ENCODE data around the gene SUMF1.
A peak's percentile ranks its signal among the peaks of the same experiment; 100 is the strongest.

Gene SUMF1

GRCh38 chr3:4392992-4393391 lies 74.1 kb downstream of the SUMF1 start:
- peaks cover 10 to 70% (median 23%) of the 10 kb centered on the region in 10 experiments for H3K4me1 ChIP-seq
- H3K9ac ChIP-seq: no peak overlapping the region
- peaks cover 0 to 38% (median 17%) of the 10 kb centered on the region in 11 experiments; a peak in 17 of 22 replicates for H3K36me3 ChIP-seq
- H3K27ac ChIP-seq: peak overlapping the region in 8 of 11 experiments; percentile 2 to 72 (median 60); a peak in 11 of 22 replicates
- H3K27me3 ChIP-seq: no peaks in the 10 kb centered on the region
- H3K9me3 ChIP-seq (replicated peaks in 1 of 11): peaks cover 0 to 16% (median 8%) of the 10 kb centered on the region in 11 experiments; a peak in 12 of 22 replicates
- H3K4me2 ChIP-seq: peak overlapping the region in 6 of 11 experiments; percentile 1 to 88 (median 64); a peak in 7 of 22 replicates
- no peaks in the 10 kb centered on the region; a peak in 1 of 22 replicates for H4K20me1 ChIP-seq
- TF ChIP-seq Cebpa-rat (IDR thresholded peaks at IDR 0.05): no peak
- H3K4me3 ChIP-seq: no peak overlapping the region

DNA sequence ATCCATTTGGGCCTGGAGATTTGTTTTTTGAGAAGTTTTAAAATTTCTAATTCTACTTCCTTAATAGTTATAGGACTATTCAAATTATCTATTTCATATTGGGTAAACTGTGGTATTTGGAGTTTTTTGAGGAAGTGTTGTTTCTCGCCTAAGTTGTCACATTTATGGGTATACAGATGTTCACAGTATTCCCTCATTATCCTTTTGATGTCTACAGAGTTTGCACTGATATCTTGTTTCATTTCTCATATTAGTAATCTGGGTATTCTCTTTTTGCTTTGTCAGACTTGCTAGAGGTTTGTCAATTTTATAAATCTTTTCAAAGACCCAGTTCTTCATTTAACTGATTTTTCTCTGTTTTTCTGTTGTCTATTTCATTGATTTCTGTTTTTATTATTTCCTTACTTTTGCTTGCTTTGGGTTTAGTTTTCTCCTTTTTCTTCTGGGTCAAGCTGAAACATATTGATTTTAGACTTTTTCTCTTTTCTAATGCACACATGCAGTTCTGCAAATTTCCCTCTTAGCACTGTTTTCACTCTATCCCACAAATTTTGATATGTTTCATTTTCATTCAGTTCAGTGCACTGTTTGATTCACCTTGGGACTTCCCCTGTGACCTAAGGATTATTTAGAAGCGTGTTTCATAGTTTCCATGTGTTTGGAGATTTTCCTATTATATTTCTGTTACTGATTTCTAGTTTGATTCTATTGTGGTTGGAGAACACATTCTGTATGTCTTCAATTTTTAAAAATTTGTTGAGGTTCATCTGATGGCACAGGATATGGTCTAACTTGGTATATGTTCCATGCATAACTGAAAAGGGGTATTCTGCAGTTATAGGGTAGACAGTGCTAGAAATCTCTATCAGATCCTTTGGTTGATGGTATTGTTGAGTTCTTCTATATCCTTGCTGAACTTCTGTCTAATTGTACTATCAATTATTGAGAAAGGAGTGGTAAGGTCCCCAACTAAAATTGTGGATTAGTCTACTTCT lies 79.6 kb downstream of the SUMF1 start:
- no peaks in the 10 kb centered on the region for H3K27me3 ChIP-seq
- no peaks in the 10 kb centered on the region for H4K20me1 ChIP-seq
- H3K9me3 ChIP-seq (replicated peaks in 1 of 11): peaks cover 0 to 16% (median 8%) of the 10 kb centered on the region in 11 experiments; a peak in 12 of 22 replicates
- no peak for TF ChIP-seq Cebpa-rat (IDR thresholded peaks at IDR 0.05)
- peaks cover 0 to 26% (median 0%) of the 10 kb centered on the region in 10 experiments; a peak in 5 of 20 replicates for H3K4me1 ChIP-seq
- H3K4me2 ChIP-seq: peak overlapping the region in 2 of 11 experiments; percentile 57 to 67; a peak in 4 of 22 replicates
- peaks cover 0 to 24% (median 10%) of the 10 kb centered on the region in 11 experiments; a peak in 17 of 22 replicates for H3K36me3 ChIP-seq
- H3K27ac ChIP-seq: no peak overlapping the region
- no peak overlapping the region for H3K9ac ChIP-seq
- H3K4me3 ChIP-seq: no peak overlapping the region

DNA sequence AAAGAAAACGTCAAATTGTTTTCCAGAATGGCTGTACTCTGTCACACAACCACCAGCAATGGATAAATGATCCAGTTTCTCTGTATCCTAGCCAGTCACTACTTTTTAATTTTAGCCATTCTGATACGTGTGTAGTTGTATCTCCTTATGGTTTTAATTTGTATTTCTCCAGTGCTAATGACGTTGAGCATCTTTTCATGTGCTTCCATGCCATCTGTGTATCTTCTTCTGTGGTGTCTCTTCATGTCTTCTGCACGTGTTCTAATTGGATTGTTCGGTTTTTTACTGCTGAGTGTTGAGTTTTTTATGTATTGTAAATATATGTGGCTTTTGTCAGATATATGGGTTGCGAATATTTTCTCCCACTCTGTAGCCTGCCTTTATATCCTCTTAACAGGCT lies 81.9 kb downstream of the SUMF1 start:
- TF ChIP-seq Cebpa-rat (IDR thresholded peaks at IDR 0.05): no peak
- Histone ChIP-seq H3K27ac (no peak overlapping the region), H3K4me2 (no peak overlapping the region), H3K4me1 (peaks cover 0 to 26% (median 0%) of the 10 kb centered on the region in 10 experiments; a peak in 5 of 20 replicates), H3K27me3 (no peaks in the 10 kb centered on the region), H3K36me3 (peaks cover 0 to 16% (median 2%) of the 10 kb centered on the region in 11 experiments; a peak in 7 of 22 replicates), H3K9me3 (replicated peaks in 1 of 11) (peaks cover 0 to 7% (median 2%) of the 10 kb centered on the region in 11 experiments; a peak in 13 of 22 replicates), H3K9ac (no peak overlapping the region), H4K20me1 (no peaks in the 10 kb centered on the region), H3K4me3 (no peak overlapping the region)

GRCh38 chr3:4380013-4380412 lies 87.1 kb downstream of the SUMF1 start:
- no peak for TF ChIP-seq Cebpa-rat (IDR thresholded peaks at IDR 0.05)
- no peaks in the 10 kb centered on the region for H3K27me3 ChIP-seq

GRCh38 chr3:4376499-4376898 lies 90.6 kb downstream of the SUMF1 start:
- Histone ChIP-seq H3K27me3 (no peaks in the 10 kb centered on the region), H3K4me1 (no peaks in the 10 kb centered on the region), H3K4me3 (no peak overlapping the region), H3K9ac (no peak overlapping the region), H3K9me3 (replicated peaks in 1 of 11) (peaks cover 16 to 43% (median 32%) of the 10 kb centered on the region in 11 experiments), H3K27ac (no peak overlapping the region), H3K36me3 (peaks cover 9 to 92% (median 27%) of the 10 kb centered on the region in 11 experiments; a peak in 15 of 22 replicates), H3K4me2 (no peak overlapping the region), H4K20me1 (peaks cover 0 to 4% (median 0%) of the 10 kb centered on the region in 11 experiments; a peak in 2 of 22 replicates)
- no peak for TF ChIP-seq Cebpa-rat (IDR thresholded peaks at IDR 0.05)

More at GRCh38 chr3:4380013-4380412, 87.1 kb downstream of the SUMF1 start:
- Histone ChIP-seq H4K20me1 (peaks cover 0 to 4% (median 0%) of the 10 kb centered on the region in 11 experiments; a peak in 2 of 22 replicates), H3K27ac (no peak overlapping the region), H3K9ac (no peak overlapping the region), H3K9me3 (replicated peaks in 1 of 11) (peaks cover 0 to 12% (median 6%) of the 10 kb centered on the region in 11 experiments; a peak in 13 of 22 replicates), H3K4me2 (no peak overlapping the region), H3K4me3 (no peak overlapping the region), H3K4me1 (no peaks in the 10 kb centered on the region), H3K36me3 (peaks cover 0 to 57% (median 4%) of the 10 kb centered on the region in 11 experiments; a peak in 8 of 22 replicates)

GRCh38 chr3:4375911-4376310 lies 91.2 kb downstream of the SUMF1 start:
- Histone ChIP-seq H4K20me1 (peaks cover 0 to 4% (median 0%) of the 10 kb centered on the region in 11 experiments; a peak in 2 of 22 replicates), H3K9me3 (replicated peaks in 1 of 11) (peaks cover 16 to 43% (median 32%) of the 10 kb centered on the region in 11 experiments), H3K4me1 (no peaks in the 10 kb centered on the region), H3K4me3 (no peak overlapping the region), H3K4me2 (no peak overlapping the region), H3K27ac (no peak overlapping the region), H3K9ac (no peak overlapping the region), H3K27me3 (no peaks in the 10 kb centered on the region), H3K36me3 (peaks cover 9 to 94% (median 27%) of the 10 kb centered on the region in 11 experiments; a peak in 15 of 22 replicates)
- no peak for TF ChIP-seq Cebpa-rat (IDR thresholded peaks at IDR 0.05)

DNA sequence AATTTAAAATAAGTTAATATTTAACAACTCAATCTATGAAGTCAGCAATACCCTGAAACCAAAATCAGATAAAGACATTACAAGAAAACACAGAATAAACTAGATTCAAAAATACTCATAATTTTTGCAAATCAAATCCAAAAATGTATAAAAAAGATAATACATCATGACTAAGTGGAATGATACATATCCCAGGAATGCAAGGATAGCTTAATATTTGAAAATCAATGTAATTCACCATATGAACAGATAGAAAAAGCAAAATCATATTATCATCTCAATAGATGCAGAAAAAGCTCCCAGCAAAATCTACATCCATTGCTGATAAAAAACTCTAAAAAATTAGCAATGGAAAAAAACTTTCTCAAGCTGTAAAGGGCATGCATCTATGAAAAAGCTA lies 93.4 kb downstream of the SUMF1 start:
- Histone ChIP-seq H3K9ac (no peak overlapping the region), H3K9me3 (replicated peaks in 1 of 11) (peaks cover 16 to 34% (median 25%) of the 10 kb centered on the region in 11 experiments; a peak in 21 of 22 replicates), H3K4me2 (no peak overlapping the region), H3K4me1 (no peaks in the 10 kb centered on the region), H3K27ac (no peak overlapping the region), H4K20me1 (peaks cover 0 to 4% (median 0%) of the 10 kb centered on the region in 11 experiments; a peak in 2 of 22 replicates), H3K27me3 (no peaks in the 10 kb centered on the region), H3K4me3 (no peak overlapping the region), H3K36me3 (peaks cover 5 to 91% (median 22%) of the 10 kb centered on the region in 11 experiments; a peak in 18 of 22 replicates)
- no peak for TF ChIP-seq Cebpa-rat (IDR thresholded peaks at IDR 0.05)

DNA sequence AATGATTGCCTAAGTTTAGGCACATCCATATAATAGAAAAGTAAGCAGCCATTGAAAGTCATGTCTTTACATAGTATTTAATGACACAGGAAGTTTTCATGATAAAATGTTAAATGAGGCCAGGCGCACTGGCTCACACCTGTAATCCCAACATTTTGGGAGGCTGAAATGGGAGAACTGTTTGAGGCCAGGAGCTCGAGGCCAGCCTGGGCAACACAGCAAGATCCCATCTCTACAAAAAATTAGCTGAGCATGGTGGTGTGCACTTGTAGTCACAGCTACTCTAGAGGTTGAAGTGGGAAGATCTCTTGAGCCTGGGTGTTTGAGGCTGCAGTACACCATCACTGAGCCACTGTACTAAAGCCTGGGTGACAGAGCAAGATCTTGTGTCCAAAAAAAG lies 104.5 kb downstream of the SUMF1 start:
- no peak for TF ChIP-seq Cebpa-rat (IDR thresholded peaks at IDR 0.05)
- H3K27ac ChIP-seq: no peak overlapping the region
- no peak overlapping the region for H3K4me2 ChIP-seq
- peaks cover 0 to 40% (median 8%) of the 10 kb centered on the region in 11 experiments; a peak in 14 of 22 replicates for H3K36me3 ChIP-seq
- H3K4me1 ChIP-seq: no peaks in the 10 kb centered on the region
- H3K4me3 ChIP-seq: no peak overlapping the region
- H4K20me1 ChIP-seq: no peaks in the 10 kb centered on the region
- H3K9me3 ChIP-seq (replicated peaks in 1 of 11): no peaks in the 10 kb centered on the region
- H3K27me3 ChIP-seq: no peaks in the 10 kb centered on the region
- no peak overlapping the region for H3K9ac ChIP-seq

GRCh38 chr3:4360817-4361216 lies 106.3 kb downstream of the SUMF1 start:
- no peak overlapping the region for H3K4me2 ChIP-seq
- no peak overlapping the region for H3K4me3 ChIP-seq
- no peaks in the 10 kb centered on the region for H3K27me3 ChIP-seq
- H3K4me1 ChIP-seq: no peaks in the 10 kb centered on the region
- no peak overlapping the region for H3K9ac ChIP-seq
- H4K20me1 ChIP-seq: no peaks in the 10 kb centered on the region
- TF ChIP-seq Cebpa-rat (IDR thresholded peaks at IDR 0.05): no peak
- H3K27ac ChIP-seq: no peak overlapping the region
- peaks cover 0 to 46% (median 8%) of the 10 kb centered on the region in 11 experiments; a peak in 14 of 22 replicates for H3K36me3 ChIP-seq
- no peaks in the 10 kb centered on the region for H3K9me3 ChIP-seq (replicated peaks in 1 of 11)
